Activated CD8-positive, alpha-beta memory T cell treated with anti-CD3 and anti-CD28 coated beads, Interleukin-2, amount 50 U/mL, for 24 hours (primary cell): ENCODE measurements around the gene BCKDHA.
"Not testable (repeated sequence)": the region's sequence is repeated elsewhere in the genome, so short reads cannot be mapped to it uniquely, and the experiment has no call there.

Experiments
- DNase-seq: peaks from one replicate; pipeline ENCODE4 v3.0.0-alpha.2; 2020; ENCODE audit errors: extremely low read depth

The BCKDHA gene

GRCh38 chr19:41403181-41403970, 5.8 kb downstream of the BCKDHA start:
- no peak for DNase-seq

DNA sequence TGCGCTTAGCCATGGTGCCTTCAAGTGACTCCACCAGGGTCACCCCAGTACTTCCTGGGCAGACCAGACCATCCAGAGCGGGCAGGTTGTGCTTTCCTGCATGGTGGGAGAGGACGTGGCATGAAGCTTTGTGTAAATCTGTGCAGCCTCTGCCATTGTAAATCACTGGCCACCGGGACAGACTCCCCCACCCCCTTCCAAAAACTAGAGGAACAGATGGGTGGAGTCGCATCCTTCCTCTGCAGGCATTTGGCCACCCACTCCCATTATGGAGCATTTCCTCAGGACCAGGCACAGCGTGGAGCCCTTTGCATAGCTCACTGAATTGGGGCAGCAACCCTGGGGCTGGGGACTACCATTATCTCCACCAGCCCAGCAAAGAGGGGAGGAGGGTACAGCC, 8.2 kb downstream of the BCKDHA start:
- no peak for DNase-seq

DNA sequence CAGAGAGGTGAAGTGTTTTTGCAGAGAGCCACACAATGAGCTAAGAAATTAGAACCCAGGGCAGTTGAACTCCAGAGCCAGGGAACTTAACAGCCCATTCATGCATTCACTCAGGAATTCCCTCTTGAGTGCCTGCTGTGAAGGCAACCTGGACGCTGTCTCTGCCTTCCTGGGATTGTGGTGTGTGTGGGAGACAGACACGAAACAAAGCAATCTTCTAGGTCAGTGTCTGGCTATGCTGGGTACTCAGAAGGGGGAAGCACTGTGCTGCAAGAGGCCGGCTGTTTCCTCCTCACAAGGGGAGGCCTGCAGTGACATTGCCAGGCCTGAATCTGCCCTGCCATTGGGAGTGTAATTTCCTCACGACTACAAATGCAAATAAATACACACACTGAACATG, 9.7 kb downstream of the BCKDHA start:
- no peak for DNase-seq

DNA sequence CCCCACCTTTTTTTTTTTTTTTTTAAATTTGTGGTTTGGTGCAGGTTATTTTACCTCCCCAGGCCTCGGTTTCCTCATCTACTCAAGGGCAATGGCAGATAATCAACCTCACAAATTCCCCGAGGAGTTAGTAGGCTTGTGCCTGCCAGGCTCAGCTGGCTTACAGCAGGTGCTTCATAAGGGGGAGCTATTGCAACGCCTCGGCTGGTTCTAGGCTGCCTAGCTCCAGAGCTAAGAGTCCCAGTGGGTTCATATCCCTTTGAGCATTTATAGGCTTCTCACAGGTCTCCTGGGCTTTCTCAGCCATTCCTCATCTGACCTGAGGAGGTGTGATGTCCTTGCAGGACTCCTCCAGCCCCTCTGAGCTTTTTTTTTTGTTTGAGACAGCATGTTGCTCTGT, 10.6 kb downstream of the BCKDHA start:
- no peak for DNase-seq

DNA sequence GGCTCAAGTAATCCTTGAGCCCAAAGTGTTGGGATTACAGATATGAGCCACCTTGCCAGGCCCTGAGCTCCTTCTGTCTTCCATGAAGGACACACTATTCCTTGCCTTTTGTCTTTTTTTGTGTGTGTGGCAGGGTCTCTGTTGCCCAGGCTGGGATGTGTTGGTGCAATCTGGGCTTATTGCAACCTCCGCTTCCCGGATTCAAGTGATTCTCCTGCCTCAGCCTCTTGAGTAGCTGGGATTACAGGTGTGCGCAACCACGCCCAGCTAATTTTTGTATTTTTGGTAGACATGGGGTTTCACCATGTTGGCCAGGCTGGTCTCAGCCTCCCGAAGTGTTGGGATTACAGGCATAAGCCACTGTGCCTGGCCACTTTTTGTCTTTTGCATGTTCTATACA, 11.2 kb downstream of the BCKDHA start:
- DNase-seq, result not testable (repeated sequence)

DNA sequence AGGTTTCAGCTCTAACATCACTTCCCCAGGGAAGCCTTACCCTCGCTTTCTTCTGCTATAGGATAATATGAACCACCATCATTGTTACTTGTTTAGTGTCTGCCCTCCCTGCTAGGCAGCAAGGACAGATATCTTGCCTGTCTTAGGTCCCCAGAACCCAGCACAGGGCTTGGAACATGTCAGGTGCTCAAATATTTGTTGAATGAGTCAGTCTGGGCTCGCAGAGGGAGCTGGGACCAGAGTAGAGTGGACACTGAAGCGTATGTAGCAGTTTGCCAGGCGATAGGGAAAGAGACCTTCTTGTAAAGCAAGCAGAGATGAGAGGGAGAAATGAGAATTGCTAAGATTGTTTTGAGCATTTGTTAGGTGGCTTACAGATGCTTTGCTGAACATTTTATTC, 11.7 kb downstream of the BCKDHA start:
- DNase-seq, result no peak

DNA sequence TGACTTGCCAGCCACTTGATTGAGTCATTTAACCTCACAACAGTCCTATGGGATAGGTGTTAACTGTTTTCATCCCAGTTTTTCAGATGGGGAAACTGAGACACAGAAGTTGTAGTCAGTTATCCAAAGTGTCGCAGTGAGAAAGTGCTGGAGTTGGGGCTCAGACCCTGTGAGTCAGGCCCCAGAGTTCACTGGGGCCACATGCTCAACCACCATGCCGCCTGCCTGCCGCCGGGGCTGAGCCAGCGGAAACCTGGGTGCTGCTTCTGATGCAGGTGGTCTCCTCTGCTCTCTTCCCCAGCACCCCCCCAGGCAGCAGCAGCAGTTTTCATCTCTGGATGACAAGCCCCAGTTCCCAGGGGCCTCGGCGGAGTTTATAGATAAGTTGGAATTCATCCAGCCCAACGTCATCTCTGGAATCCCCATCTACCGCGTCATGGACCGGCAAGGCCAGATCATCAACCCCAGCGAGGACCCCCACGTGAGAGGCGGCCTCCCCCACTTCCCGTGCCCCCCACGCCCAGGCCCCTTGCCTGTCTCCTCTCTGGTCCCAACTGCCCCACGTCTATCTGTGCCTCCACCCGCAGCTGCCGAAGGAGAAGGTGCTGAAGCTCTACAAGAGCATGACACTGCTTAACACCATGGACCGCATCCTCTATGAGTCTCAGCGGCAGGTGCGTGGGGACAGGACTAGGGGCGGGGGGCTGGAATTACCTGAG, 12.9 kb downstream of the BCKDHA start:
- no peak for DNase-seq

DNA sequence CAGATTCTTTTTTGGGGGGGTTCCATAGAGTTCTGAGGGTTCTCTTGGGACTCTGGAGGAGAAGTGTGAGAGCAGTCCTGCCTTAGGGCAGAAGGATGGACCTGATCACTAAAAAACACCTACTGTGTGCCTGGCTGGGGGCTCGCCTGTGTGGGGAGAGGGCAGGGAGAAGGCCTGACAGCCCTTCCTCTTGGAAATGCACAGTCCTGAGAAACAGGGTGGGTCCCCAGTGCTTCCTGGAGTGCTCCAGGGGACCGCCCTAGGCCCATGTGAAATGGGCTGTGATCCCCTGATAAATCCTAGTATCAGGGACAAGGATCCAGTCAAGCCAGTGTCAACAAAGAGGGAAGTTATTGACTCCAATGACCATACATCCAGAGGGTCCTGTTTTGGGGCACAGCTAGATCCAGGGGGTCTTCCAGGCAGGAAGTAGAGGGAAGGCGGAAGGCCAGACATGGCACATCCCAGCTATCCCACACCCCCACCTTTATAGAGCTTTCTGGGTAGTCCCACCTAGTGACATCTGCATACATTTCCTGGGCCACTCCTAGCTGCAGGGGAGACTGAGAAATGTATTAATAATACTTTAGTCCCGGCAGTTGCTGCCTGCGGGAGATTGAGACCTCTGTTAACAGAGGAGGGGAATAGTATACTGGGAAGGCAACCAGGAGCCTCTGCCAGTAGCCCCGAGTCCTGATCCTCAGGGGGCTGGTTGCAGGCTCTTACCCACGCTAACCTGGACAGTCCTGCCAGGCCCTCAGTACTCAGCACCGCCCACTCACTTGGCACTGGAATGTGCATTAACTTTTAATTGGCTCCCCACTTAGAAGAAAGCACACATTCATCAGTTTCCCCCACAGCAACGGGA, 13.7 kb downstream of the BCKDHA start:
- no peak for DNase-seq

DNA sequence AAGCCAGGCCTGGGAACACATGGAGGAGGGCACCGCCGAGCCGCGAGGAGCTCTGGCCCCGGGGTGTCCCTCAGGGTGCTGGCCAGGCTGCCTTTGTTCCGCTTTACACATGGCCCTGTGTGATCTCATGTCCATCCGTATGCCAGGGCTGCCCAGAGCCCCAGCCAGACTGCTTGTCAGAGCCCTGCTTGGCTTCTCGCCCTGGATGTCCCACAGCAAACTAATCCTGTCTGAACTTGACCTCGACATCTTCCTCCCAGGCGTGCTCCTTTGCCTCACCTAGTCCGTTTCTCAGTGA, 14.3 kb downstream of the BCKDHA start:
- no peak for DNase-seq

GRCh38 chr19:41412953-41413352, 15.3 kb downstream of the BCKDHA start:
- no peak for DNase-seq

DNA sequence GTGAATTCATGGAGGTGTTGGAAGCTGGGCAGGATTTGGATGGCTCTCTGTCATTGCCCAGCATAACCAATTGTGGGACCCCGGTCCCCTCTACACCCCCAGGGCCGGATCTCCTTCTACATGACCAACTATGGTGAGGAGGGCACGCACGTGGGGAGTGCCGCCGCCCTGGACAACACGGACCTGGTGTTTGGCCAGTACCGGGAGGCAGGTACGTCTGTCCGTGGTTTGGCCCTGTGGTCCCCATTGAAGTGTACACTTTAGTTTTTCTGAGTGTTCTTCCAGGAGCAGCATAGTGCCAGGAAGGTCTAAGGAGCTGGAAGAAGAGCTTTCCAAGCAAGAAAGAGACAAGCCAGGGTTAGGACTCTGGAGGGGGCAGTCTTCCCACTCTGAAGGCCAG, 16.3 kb downstream of the BCKDHA start:
- DNase-seq, result no peak

GRCh38 chr19:41414461-41414860, 16.8 kb downstream of the BCKDHA start:
- DNase-seq, result no peak

GRCh38 chr19:41415154-41415571, 17.5 kb downstream of the BCKDHA start:
- DNase-seq, result no peak

GRCh38 chr19:41416194-41416674, 18.6 kb downstream of the BCKDHA start:
- DNase-seq, result no peak

DNA sequence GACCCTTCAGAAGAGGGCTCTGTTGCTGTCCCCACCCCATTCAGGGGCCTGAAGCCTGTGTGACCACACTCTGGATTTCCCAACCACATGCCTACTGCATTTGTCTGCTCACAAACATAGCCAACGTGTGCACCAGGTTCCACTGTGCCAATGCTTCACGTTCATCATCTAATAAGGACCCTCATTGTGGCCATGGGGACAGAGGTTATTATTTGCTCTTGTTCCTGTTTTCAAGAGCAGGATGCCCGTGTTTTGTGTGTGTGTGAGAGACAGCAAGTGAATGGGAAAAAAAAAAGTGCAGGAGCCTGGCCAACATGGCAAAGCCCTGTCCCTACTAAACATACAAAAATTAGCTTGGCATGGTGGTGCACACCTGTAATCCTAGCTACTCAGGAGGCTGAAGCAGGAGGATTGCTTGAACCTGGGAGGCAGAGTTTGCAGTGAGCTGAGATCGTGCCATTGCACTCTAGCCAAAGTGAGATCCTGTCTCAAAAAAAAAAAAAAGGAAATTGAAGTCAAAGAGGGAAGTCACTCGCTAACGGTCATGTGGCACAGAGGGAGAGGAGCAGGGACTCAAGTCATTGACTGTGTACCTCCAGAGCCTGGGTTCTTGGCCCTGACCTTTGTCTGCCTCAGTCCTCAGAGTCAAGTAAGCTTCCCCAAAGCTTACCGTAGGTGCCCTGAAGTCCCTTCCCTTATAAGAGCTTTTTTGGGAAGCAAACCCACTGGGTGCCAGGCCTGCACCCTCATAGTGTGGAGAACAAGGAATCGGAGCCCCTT, 22.7 kb downstream of the BCKDHA start:
- DNase-seq, result no peak

DNA sequence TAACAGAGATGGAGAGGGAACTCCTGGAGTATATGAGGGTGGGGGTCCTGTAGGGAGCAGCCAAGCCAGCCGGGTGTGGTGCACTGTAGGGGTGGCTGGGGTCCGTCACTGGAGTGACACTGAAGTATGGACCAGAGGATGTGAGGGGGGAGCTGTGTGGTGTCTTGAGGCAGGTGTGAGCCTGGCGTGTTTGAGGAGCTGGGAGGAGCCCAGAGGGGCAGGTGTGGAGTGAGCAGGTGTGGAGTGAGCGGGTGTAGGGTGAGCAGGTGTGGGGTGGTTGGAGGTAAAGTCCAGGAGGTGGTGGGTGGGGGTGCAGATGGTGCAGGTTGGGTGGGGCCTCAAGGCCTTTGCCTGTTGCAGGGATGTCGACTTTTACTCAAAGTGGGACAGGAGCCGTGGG, 23.7 kb downstream of the BCKDHA start:
- DNase-seq, result no peak

DNA sequence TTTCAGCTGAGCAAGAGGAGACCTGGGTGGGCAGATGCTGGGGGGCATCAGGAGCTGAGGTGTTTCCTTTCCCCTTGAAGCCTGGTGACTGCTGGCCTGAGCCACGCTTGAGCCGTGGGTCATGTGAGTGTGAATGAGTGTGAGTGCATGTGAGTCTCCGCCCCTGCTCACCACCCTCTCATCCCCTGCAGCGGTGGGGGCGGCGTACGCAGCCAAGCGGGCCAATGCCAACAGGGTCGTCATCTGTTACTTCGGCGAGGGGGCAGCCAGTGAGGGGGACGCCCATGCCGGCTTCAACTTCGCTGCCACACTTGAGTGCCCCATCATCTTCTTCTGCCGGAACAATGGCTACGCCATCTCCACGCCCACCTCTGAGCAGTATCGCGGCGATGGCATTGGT, 24.4 kb downstream of the BCKDHA start:
- no peak for DNase-seq

GRCh38 chr19:41422456-41422855, 24.8 kb downstream of the BCKDHA start:
- no peak for DNase-seq

- no peak for DNase-seq
These were observed 25.3 kb downstream of the BCKDHA start for GRCh38 chr19:41422955-41423354.

GRCh38 chr19:41424335-41425173, 26.9 kb downstream of the BCKDHA start:
- no peak for DNase-seq
